NCI-H187 (cell line): ENCODE measurements around the gene KCNT1.

Experiments
- DNase-seq, 2 experiments: peaks; one replicate each; lab custom pipeline; 2025; lab: John Stamatoyannopoulos, UW

Gene KCNT1

GRCh38 chr9:135673941-135674340 is 28.0 kb upstream of the KCNT1 start:
- DNase-seq = no peak

DNA sequence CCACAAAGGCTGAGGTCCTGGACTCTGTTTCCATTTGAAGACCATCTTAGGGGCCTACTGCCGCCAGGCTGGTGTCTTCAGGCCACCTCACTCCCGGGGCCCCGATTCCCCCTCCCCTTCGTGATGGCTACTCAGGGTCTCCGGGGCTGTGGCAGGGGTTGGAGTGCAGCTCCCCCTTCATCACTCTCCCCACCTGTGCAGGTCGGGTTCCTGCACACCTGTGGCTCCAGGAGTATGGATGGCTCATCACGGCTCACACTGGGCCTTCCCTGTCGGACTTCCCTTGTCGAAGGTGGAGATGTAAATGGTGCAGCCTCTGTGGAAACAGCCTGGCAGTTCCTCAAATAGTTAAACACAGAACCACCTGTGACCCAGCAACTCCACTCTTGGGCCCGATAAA is 27.0 kb upstream of the KCNT1 start:
- no peak for DNase-seq

GRCh38 chr9:135676891-135677290 is 25.1 kb upstream of the KCNT1 start:
- no peak for DNase-seq

DNA sequence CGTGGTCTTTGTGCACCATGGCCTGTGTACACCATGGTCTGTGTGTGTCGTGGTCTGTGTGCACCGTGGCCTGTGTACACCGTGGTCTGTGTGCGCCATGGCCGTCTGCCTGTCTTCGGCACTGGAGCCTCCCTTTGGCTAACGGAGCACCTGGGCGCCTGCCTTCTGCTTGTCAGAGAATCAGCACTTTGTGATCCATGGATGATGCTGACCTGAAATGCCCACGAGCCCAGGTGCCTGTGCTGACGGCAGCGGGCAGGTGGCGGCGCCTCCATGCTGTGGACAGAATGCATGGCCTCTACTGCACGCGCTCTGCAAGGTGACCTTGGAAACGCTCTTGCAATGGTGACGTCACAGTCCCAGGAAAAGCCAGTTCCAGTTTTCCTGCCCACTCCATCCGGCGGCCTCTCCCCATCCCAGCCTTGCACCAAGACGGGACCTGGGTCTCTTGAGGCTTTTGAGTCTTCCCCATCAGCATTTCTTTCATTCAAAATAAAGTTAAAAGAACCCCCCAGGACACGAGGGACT is 24.3 kb upstream of the KCNT1 start:
- DNase-seq = no peak

DNA sequence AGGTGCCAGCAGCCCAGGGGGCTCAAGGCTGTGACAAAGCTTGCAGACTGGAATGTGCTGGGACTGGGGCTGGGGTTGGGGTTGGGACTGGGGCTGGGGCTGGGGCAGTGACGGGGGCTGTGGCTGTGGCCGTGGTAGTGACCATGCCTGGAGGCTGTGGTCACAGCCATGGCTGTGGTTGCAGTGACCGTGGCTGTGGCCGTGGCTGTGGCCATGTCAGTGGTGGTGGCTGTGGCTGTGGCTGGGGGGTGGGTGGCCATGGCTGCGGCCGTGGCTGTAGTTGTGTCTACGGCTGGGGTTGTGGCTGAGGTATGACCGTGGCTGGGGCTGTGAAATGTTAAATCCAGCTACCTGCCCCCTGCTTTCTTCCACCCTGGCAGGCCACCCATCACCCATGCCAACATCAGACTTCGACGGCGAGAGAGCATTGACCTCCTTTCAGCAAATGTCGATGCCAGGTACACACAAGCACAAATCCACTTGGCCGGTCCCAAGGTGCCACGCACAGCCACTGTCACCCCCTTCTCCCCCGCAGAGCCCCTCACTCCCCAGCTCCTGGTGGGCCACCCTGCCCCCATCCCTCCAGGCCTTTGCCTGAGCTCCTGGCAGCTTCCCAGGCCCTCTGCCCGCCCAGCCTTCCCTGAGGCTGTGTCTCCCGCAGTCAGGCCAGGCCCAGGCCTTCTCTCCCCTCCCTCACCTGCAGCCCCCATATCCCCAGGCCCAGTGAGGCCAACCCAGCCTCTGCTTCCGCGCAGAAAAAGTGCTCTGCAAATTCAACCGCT is 23.6 kb upstream of the KCNT1 start:
- DNase-seq = no peak

DNA sequence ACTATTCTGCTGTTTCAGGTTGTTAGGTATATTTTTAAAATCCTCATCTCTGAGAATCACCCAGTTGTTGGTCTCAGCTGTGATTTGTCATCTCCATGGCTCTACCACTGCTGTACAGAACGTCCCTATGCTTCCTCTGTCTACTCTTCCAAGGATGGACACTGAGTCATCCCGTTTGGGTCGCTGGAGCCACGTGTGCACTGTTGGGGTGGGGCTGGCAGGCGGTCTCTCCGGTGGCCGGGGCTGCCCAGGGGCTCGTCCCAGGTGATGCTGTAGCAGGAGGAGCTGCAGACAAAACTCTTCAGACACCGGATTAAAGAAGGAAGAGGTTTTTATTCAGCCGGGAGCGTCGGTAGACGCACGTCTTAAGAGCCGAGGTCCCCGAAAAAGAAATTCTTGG is 21.9 kb upstream of the KCNT1 start:
- DNase-seq = no peak

DNA sequence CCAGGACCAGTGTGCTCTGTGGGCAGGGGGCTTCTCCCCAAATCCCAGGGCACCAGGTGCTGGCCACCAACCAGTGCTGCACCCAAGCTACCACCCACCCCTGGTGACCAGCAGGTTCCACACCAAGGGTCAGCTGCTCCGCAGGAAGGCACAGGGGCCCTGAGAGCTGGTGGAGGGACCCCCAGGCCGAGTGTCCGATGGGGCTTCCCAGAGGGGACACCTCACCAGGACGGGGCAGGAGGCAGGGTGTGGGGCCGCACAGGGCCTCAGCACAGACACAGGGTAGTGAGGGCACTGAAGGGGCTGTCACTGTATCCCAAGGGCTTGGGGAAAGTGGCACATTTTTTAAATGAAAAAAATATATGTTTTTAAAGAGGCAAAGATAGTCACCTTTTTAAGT is 20.8 kb upstream of the KCNT1 start:
- DNase-seq = no peak

DNA sequence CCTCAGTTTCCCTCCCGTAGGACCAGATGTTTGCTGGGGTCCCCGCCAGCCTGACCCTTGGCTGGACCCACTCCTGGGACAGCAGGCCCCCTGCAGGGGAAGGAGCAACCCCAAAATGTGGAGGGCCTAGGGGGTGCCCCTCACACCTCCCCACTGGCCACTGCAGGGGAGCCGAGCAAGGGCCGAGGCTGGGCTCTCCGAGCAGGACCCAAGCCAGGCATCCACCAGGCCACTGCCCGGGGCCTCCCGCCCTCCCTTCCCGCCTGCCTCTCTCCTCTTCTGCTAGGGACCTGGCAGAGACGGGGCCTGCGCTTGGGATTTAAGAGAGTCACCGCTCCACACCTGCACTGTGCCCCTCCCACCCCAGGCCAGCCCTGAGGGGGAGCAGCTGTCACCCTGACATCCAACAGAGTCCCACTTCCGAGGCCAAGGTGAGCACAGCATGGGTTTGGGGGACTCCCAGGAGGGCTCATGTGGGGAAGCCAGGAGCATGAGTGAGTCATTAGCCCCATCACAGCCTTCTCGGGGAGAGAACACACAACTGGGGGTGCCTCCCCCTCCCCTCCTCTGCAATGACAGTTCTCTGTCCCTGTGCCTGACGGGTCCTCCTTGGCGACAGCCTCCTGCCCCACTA is 18.5 kb upstream of the KCNT1 start:
- no peak for DNase-seq

DNA sequence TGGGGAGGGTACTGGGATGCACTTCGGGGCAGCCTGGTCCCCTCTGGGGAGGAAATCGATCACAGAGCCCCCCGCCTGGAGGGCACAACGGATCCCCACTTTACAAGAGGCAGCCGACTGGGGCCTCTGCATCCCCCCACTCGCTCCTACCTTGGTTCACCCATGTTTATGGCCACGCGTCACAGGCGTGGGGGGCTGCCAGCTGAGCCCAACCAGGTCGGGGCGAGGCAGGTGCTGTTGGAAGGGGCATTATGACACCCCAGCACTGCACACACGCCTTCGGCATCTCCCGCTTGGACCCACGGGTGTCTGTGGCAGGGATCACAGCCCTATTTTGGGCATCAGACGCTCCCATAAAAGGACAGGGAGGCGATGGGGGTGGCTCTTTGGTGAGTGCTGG is 17.3 kb upstream of the KCNT1 start:
- no peak for DNase-seq

DNA sequence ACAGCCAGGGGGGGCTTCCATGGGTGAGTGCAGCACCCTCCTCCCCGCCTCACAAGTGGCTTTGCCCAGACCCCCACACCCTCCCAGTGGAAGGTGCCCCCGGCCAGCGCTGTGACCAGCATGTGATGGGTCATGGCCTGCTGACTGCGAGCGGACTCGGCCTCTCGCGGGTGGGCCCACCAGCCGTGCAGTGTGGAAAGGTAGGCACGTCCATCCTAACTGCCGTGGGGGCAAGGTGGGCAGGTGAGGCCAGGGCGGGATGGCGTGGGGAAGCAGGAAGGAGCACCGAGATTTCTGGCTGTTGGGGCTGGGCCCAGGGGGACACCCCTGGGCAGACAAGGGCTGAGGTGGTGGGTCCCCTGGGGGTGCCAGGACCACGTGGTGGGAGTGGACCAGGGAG is 14.8 kb upstream of the KCNT1 start:
- DNase-seq = no peak

DNA sequence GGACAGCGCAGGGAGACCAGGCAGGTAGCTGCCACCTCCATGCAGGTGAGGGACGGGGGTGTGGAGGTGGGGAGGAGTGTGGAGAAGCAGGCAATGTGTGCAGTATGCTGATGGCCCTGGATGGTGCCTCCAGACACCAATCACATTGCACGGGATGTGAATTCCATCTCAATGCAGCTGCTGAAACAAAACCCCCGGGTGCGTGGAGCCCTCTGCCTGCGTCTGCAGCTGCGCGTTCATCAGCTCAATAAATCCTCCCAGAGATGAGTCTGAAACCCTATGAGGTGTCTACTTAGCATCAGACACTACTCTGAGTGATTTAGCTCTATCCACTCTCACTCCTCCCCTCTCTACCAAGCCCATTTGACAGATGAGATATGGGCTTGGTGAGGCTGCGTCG is 13.0 kb upstream of the KCNT1 start:
- no peak for DNase-seq

- no peak for DNase-seq
Observed at GRCh38 chr9:135690836-135691570, 11.0 kb upstream of the KCNT1 start.

- DNase-seq = no peak
Observed at GRCh38 chr9:135692410-135692809, 9.6 kb upstream of the KCNT1 start.

DNA sequence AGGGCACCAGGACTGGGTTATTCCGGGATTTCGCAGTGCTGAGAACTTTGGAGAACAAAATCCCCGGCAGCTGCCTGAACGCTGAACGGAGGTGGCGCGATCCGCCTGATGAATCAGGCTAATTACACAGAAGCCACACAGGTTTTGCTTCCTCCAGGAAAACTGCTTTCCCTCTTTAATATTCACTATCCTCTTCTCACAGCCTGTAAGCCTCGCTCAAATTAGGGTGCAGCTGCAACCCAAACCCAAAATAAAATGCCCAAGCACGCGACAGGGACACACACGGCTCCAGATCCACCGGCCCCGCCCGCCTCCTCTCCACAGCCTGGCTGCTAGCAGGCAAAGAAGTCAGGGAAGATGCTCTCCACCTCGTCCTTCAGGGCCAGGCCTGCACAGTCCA is 8.7 kb upstream of the KCNT1 start:
- DNase-seq = no peak

GRCh38 chr9:135693771-135694170 is 8.2 kb upstream of the KCNT1 start:
- DNase-seq = no peak

GRCh38 chr9:135694414-135694813 is 7.6 kb upstream of the KCNT1 start:
- DNase-seq = no peak

GRCh38 chr9:135695036-135695435 is 6.9 kb upstream of the KCNT1 start:
- no peak for DNase-seq

- no peak for DNase-seq
Observed at GRCh38 chr9:135695642-135696041, 6.3 kb upstream of the KCNT1 start.

- no peak for DNase-seq
Observed at GRCh38 chr9:135696446-135696845, 5.5 kb upstream of the KCNT1 start.

DNA sequence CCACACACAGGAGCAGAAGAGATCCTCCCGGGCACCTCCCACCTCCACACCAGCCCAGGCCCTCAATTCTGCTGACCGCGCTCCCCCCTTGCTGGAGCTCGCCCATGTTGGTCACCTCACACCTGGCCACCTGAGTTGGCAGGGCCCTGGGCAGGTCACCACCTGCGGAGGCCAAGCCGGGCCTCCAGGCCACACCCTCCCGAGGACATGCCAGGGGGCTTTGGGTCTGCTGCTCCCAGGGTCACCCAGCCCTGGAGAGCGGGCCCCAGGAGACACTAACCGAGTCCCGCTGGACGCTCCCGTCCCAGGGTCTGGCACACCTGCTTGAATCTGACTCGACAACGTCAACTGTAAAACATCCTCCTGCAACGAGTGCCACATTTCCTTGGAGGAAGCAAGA is 4.8 kb upstream of the KCNT1 start:
- DNase-seq = no peak

- DNase-seq = no peak
Observed at GRCh38 chr9:135698236-135698635, 3.7 kb upstream of the KCNT1 start.

DNA sequence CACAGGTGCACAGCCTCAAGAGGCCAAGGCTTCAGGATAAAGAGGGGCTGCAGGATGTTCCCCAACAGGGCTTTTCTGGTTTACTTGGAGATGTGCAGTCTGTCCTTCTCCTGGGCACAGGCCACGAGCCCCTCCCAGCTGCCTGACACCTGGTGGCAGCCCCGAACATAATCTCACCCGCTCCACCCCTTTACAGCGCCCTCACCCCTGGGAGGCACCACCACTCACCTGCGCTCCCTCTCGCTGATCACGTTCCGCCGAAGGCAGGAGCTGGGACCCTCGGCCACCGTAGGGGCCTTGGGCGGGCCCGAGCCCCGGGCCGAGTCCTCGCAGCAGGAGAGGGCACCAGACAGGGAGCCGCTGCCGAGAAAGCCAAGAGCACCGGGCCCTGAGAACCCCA is 3.2 kb upstream of the KCNT1 start:
- no peak for DNase-seq

- no peak for DNase-seq
Observed at GRCh38 chr9:135699440-135699839, 2.5 kb upstream of the KCNT1 start, which contains the start of gene SOHLH1. Gene SOHLH1, minus strand, starts transcription at chr9:135699481. Its CDS starts 14 bp downstream, at chr9:135699467.
